Measurements from ENCODE around the gene PRMT7.

The PRMT7 gene

DNA sequence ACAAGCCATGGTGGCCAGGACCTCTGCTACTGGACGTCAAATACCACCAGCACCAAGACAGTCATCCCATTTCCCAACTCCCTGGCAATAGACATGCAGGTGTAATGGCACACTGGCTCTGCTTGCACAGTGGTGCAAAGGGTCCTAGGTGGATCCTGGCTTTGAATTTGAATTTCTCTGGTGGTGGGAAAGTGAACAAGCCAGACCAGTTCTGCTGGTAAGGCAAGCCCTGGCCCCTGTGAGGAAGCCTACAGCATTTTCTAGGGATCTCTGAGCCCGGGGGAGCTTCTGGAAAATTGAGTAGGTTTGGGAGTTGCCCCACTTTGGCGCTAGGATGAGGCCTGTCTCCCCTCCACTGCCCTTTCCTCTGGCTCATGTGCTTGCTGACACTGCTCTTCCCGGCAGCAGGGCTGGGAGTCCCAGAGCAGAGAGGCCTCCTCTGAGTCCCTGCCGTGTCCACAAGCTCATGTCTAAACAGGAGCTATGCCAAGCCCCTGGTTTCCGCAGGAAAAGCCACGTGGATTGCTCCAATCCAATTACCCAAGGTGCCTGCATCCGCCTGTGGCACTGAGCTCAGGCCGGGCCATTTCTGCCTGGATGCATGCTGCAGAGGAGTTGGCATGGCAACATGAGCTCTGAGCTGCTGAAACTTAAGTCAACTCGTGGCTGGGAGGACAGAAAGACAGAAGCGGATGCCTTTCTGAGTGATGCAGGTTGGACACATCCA is 67.0 kb downstream of the PRMT7 start:
- DNase-seq, result no peak

DNA sequence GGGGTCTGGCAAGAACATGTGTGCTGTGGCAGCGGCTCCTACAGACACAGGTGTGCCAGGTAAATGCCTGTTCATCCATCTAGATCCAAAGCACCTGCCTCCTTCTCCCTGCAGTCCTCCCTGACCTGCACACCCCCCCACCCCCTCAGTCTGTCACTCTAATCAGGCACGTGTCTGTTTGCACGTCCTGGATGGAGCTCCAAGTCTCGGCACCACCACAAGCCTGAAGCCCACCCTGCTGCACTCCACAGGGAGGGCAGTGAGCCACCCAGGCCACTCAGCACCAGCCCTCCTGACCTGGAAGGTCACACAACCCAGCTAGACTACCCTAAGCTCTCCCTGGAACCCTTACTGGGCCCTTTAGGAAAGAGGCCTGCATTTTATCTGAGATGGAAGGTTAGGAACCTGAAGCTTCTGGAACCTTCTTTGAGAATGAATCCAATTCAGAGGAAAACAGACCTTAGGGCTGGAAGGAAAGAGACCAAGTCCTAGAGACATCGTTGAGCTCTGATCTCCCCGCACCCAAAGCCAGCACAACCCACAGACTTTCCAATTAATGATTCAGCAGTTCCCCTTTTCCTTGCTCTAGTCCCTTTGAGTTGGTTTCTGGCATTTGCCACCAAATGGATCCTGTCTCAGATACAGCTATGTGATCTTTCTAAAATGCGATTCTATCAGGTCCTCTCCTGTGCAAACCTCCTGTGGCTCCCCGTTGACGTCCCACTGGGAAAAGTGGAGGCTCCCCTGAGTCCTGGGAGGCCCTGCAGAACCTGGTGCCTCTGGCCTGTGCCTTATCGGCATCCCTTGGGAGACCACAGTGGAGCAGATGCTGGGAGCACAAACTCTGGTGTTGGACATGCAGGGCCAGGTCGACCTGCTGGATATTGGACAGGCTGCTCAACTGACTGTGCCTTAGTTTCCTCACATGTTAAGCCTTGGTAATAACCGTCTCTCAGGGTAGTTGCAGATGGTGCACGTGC is 67.9 kb downstream of the PRMT7 start:
- DNase-seq, result no peak

DNA sequence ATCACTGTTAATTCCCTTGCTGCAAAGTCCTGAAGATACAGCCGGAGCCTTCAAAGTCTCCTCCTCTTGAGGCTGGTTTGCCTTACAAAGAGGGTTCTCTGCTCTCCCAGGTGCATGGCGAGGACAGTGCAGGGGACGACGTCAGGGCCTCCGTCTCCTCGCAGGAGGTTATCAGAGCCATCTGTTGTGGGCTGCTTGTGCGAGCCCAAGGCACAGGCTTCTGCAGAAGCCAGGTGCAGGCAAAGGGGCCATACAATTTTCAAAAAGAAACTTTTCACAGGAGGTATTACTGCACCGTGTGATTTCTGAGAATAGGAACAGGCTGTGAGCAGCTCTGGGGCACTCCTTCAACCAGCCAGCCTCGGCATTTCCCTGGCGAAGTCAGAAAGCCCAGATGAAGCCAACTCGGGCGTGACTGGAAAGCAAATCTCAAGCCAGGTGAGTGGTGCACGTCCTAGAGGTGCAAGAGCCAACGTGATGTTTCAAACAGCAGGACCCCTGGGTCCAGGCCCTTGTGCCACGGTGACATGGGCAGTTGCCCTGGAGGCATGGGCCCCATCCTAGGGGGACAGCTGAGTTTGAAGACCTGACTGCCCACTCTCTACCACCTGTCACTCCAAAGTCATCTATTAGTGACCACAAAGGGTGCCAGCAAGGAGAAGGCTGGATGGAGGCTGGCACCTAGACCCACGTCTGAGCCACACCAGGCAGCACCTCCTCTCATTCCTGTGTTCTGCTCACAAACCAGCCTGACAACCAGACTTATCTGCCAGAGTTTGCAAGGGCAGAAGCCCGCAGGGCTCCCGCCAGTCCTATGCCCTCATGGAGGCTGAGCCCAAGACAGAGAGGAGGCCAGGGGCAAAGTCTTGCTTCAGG is 68.9 kb downstream of the PRMT7 start:
- no peak for DNase-seq

DNA sequence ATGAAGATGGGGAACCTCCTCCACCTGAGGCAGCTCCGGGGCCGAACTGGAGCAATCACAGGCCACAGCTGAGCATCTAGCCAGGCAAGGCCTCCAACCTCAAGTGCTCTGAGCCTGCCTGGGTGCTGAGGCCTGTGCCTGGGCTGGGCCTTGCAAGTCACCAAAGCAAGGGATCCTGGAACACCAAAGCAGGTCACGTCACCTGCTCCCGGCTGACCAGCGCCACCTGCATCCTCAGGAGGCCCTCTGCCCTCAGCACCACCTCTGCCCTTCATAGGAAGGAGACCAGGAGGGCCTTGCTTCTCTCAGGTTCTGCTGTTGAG is 69.5 kb downstream of the PRMT7 start:
- DNase-seq, result no peak

DNA sequence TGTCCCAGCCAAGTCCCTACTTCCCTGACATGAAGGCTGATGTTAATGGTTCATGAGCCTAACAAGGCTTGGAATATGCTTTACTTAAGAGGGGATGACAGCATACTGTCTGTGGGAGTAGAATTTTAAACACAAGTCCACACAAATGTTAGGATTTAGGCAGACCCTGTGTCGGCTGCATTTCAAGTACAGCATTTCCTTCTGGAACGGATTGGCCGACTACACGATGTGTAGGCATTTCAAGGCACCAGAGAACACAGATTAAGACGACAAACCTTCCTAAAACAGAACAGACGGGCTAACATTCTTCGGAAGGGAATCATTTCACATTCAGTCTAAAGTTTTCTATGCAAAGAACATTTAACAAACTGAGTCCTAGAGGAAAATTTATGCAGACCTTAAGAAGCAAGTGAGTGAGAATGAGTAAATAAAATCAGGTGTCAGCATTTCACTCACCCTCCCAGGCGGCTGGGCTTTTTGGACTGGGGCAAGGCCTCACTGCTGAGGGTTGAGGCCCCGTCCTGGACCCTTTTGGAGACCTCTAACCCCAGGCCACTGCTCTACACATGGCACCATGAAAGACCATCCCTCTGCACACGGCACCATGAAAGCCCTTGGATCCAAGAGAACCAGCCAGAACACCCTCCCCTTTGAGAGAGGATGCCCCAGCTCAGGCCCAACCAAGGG is 70.0 kb downstream of the PRMT7 start:
- DNase-seq, result no peak

DNA sequence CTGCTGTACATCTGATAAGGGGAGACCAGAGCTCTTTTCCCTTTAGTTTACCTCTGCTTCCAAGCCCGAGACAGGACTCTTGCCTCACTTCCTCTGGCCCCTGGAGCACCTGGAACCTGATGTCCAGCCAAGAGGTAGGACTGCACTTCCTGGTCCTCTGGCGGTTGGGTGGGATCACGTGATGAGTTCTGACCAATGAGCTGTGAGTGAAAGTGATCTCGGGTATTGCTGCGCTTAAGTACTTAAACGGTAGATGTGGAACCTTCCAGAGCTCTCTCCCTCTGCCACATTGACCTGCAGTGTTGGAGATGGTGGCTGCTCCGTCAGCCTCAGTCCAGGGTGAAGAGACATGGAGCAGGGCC is 70.5 kb downstream of the PRMT7 start:
- no peak for DNase-seq

DNA sequence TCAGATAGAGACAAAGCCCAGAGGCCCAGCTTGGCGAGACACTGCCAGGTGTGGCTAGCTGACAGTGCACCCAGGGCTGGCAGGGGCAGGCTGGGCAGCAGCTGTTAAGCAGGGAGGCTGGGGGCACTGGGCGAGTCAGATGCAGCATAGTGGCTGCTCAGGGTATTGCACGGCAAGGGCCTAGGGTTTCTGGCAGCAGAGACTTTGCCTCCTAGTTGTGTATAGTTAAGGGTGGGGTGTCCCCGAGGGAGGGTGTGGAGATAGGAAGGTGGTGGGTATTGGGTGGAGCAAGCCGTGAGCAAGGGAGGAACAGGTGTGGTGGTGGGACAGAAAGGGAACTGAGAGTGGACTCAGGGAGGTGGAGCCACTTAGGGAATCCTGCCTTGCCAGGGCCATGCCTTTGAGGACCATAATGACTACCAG is 71.5 kb downstream of the PRMT7 start:
- DNase-seq, result no peak

DNA sequence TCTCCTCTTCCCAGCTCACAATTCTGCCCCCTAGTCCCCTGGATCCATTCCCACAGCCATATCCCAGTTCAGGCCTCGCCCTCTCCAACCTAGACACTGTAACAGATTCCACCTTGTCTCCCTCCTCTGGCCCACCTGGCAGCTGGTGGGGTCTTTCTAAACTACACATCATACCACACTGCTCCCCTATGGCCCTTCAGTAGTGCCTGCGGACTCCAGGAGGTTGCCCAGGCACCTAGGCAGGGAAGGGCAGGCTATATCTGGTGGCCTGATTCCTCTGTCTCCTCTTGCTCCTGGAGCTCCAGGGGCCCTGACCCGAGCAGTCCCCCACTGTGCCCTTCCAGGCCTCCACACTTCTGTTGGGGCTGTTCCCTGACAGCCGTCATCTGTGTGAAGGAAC is 73.0 kb downstream of the PRMT7 start:
- DNase-seq, result no peak

DNA sequence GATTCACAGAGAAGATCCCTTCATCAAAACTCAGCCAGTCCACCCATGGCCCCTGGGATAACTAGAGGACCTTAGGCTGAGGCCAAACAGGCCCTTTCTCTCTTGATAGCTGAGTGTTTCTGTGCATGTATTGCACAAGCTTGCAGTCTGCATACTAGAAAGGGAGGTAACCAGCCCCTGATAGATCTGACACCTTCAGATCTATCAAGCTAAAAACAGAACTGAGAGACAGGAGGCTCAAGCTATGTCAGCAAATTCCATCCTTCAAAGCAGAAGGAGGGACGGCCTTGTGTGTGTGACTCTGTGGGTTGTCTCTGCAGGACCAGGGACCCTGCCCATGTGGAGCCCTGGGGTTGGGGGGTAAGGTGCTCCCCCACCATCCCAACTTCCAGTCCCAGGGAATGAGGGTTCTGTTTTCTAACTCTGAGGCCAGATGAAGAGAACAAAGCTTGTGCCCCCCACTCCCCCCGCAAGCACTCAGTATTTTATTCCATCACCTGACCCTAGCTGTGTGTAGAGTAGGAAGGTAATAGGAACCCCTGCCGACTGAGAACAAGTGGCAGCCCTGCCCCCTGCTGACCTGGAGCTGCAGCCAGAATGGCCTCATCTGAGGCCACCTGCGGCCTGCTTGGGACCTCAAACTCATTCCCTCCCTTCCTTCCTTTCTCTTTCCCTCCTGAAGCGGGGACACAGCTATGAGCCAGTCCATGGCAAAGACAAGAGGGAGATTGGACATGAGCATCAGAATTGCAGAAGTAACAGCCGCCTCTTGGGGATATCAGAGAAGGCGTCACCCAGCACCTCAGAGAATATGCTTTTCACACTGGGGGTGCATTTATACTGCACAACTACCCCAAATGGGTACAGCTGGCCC is 73.7 kb downstream of the PRMT7 start:
- no peak for DNase-seq

DNA sequence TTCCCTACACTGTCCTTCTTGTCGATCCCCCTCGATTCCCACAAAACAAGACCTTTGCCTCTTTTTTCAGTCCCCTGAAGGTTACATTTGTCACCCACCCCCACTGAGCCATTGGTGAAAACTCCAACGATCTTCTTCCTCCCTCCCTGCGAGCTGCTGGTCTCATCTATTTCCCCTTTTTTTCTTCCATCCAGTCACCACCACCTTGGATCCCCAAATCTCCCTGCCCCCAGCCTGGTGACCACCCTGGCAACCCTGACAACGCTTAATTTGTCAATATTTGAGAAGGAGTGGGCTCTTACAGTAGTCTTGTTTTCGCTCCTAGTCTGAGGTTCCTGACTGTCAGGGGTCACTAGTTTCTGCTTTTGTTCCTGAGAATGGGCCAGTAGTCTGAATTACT is 74.6 kb downstream of the PRMT7 start:
- no peak for DNase-seq

DNA sequence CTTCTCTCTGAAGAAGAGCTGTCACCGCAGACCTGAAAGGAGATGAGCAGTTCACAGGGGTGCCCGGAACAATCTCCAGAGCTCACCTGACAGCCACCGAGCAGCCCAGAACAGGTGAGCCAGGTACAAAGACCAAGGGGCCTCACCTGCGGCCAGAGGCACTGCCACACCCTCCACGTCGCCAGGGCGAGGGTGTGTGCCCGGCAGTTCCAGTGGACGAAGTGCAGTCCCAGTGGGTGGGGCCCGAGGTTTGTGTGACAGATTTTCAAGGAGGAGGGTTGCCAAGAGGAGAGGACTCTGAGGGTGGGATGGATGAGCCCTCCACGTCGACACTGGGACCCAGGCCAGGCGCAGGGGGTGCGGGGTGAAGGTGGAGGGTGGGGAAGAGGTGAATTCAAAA is 75.8 kb downstream of the PRMT7 start:
- DNase-seq, result no peak

DNA sequence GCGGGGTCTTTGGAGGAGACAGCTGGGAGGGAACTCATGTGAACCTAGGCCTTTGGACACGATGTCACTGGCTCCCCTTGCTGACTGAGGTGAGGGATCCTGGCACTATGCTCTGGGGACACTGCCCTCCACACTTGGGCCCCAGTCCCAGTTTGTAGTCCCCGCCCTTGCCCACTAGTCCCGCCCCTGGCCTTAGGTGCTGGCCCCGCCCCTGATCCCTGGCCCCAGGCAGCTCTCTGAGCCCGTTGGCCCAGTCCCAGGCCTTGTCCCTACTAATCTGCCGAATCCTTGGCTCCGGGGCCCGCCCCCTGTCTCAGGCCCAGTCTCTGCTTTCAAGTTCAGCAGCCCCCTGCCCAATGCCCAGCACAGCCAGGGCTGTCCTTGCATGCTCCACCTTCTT is 76.5 kb downstream of the PRMT7 start:
- no peak for DNase-seq

DNA sequence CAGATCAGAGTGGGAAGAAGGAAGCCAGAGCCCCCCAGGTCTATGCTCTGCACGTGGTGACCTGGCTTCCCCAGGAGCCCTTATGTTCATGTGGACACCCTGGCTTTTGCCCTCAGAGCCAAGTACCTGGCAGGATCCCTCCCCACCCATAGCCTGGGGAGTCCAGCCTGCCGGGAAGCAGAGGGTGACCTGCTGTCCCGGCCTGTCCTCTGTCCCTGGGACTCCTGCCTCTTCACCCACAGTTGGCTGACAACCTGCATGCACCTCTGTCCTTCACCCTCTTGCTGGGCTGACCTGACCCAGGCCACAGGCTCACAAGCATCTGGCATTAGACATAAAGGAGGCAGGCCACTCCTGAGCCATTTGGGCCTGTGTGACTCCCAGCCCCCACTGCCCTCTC is 77.3 kb downstream of the PRMT7 start:
- DNase-seq, result no peak

DNA sequence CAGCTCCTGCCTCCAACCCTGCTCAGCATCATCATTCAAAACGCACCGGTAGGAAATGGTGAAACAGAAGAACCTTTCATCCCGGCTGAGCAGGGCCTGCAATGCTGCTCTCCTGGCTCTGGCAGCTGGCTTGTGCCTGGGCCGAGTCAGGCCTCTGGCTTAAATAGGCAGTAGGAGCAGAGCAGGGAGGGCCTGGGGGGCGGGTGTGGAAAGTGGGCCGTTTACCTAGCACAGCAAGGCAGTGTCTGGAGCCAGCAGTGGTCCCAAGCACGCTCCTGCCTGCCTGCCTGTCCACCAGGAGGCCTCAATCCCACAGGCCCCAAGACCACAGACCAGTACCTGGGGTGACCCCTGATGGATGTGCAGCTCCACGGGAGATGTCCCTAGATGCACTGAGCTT is 78.2 kb downstream of the PRMT7 start:
- DNase-seq, result no peak

DNA sequence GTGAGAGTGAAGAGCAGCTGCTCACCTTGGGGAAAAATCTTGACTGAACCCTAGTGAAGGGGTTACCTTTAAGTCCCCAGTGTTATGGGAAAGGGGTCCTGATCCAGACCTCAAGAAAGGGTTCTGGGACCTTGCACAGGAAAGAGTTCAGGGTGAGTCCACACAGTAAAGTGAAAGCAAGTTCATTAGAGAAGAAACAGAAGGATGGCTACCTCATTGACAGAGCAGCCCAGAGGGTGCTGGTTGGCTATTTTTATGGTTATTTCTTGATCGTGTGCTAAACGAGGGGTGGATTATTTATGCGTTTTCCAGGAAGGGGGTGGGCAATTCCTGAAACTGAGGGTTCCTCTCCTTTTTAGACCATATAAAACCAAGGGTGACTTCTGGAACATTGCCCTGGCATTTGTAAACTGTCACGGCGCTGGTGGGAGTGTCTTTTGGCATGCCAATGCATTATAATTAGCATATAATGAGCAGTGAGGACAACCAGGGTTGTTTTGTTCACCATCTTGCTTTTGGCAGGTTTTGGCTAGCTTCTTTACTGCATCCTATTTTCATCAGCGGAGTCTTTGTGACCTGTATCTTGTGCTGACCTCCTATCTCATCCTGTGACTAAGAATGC is 79.0 kb downstream of the PRMT7 start:
- DNase-seq, result no peak

DNA sequence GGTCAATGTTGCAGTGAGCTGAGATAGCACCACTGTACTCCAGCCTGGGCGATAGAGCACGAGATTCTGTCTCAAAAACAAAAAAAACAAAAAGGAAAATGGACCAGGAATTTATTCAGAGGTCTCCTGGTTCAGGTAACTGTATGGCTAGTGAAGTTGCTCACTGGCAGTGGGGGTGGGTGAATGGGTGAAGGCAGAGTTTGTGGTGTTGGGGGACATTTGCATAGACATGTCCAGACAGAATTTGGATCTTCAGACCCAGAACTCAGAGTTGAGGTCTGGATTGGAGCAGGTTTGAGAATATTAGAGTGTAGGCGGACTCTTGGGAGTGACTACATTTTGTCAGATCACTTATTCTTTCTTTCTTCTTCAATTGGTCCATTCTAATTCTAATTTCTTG is 82.5 kb downstream of the PRMT7 start:
- DNase-seq, result no peak

DNA sequence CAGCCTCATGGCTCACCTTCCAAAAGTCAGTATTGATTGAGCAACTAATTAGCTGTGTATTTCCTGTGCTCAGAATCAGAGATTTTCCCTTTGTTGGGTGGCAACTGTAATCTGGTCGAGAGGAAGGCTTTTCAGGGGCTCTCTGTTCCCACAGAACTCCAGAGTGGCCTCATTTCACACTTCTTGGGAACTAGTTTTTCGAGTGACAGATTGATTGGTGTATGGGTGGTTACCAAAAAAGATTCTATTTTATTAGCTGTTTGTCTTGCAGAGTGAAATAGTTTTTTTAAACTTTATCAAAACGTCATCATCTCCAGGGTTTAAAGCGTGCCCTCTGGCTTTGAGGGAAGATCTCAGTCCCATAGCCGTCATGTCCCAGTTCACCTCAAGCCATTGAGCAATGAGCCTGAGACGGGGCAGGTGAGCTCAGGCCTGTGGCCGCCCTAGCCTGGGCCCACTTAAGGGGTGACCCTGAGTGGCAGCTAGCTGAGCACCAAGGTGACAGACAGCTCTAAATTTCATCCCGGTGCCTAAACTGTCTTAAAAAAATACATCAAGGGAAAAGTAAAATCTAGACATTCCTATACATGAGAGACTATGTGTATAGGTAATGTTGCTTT is 84.5 kb downstream of the PRMT7 start:
- no peak for DNase-seq

DNA sequence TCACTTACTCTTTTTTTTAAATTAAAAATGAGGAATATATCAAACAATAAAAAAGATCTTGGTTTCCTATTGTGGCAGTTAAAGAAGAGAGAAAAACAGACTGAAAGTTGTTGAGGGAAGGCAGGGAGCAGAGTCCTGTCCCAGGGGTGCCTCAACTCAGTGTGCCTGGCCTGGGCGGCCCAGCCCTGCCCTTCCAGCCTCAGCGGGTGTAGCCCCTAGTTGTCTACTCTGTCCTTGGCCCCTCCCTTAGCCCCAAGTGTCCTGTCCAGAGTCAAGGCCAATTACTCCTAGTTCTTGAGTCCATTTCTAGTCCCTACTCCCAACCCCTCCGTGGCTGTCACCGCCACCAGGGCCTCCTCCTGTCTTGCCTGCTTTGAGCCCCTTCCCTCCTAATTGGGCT is 85.0 kb downstream of the PRMT7 start:
- DNase-seq, result no peak

DNA sequence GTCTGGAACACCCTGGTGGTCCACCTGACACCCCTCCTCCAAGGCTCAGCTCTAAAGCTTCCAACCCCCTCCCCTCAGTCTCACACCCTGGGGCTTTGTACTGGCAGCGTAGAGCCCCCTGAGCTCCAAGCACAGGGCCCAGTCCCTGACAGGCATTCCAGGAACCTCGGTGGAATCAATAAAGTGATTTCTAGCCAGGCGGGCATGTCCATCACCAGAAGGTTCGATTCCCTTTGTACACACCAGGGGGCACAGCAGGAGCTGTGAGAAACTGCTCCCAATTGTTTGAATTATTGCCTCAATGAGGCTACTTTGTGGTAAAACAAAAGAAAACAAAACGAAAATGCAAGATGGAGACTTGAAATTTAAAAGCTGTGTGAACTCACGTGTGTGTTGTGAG is 85.7 kb downstream of the PRMT7 start:
- DNase-seq, result peak; percentile 73

DNA sequence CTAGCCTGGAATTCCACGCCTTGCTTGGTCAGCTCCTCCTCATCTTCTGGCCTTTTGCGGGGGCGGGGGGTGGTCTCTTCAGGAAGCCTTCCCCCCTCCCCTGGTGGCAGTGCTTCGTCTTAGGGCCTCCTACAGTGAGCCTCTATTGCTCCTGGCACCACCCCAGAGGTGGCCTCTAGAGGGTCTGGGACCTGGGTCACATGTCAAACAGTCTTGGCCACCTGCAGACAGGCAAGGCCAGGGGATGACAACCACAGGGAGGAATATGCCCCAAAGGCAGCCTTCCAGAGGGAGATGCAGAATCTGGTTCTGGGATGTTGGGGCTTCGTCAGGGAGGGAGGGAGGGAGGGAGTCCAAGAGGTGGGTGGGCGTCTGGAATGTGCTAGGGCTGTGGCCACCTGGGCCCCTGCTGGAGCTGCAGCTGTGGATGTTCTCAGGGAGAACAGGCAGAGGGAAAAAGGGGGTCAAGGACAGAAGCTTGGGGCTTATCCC is 86.9 kb downstream of the PRMT7 start:
- DNase-seq, result no peak

DNA sequence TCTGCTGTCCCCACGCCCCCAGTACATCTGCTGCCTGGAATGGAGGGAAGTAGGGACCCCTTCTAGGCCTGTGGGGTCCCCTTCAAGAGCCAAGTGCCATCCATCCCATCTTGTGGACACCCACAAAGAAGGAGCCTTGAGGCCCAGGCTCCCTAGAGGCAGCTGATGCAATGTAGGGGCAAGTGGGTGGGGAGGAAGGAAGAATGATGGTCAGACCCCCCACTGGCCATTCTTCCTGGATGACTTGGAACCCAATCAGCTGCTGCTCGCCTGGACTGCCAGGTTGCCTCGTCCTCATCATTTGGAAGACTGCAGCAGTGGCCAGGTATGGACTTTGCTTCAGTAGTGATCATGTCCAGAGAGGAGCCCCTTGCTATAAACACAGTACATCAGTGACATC is 88.6 kb downstream of the PRMT7 start:
- DNase-seq, result no peak

Data from CD4-positive, alpha-beta T cell treated with Interleukin-12 subunit alpha and Interleukin-12 subunit beta, for 1 hour (primary cell).